Activated CD4-positive, alpha-beta memory T cell treated with anti-CD3 and anti-CD28 coated beads, Interleukin-2, amount 10 ng/mL, durations not matched to agents 7 days and 5 days (primary cell): ENCODE measurements around the gene PTAFR. TPM values are rescaled to one million over a fixed set of nuclear protein-coding genes. Genes with fewer than 3 reads are reported as not detected.

Source experiments
- CTCF ChIA-PET: fragments of 350-600 bp; sonication (Branson Sonifier 250); formaldehyde crosslinking; loops from one replicate; lab custom pipeline; 2021; ENCODE audit warnings: antibody characterized with exemption, inconsistent platforms; lab: Charles Lee
- POLR2A ChIA-PET: fragments of 350-600 bp; sonication (Branson Sonifier 250); formaldehyde crosslinking; loops from one replicate; lab custom pipeline; 2021; ENCODE audit warnings: antibody characterized with exemption; lab: Charles Lee
- DNase-seq: peaks from one replicate; pipeline ENCODE4 v3.0.0-alpha.2; 2020
- H3K27ac Mint-ChIP-seq: one replicate; pipeline ENCODE4 v1.8.0; 2021; ENCODE audit warnings: mild to moderate bottlenecking, mixed read lengths
- H3K27me3 Mint-ChIP-seq: one replicate; pipeline ENCODE4 v1.8.0; 2021; ENCODE audit warnings: mixed read lengths
- H3K36me3 Mint-ChIP-seq: one replicate; pipeline ENCODE4 v1.8.0; 2021; ENCODE audit warnings: low read depth, mixed read lengths
- H3K4me1 Mint-ChIP-seq: one replicate; pipeline ENCODE4 v1.8.0; 2021; ENCODE audit warnings: mixed read lengths
- H3K4me3 Mint-ChIP-seq: one replicate; pipeline ENCODE4 v1.8.0; 2021; ENCODE audit warnings: mild to moderate bottlenecking, mixed read lengths
- H3K9me3 Mint-ChIP-seq: one replicate; pipeline ENCODE4 v1.8.0; 2021; ENCODE audit warnings: mixed read lengths
- total RNA-seq, 2 experiments: library from RNA; stranded (reverse); gene quantifications; one replicate each; pipeline ENCODE4 v1.2.3, GENCODE V29; 2021

PTAFR gene, protein sequence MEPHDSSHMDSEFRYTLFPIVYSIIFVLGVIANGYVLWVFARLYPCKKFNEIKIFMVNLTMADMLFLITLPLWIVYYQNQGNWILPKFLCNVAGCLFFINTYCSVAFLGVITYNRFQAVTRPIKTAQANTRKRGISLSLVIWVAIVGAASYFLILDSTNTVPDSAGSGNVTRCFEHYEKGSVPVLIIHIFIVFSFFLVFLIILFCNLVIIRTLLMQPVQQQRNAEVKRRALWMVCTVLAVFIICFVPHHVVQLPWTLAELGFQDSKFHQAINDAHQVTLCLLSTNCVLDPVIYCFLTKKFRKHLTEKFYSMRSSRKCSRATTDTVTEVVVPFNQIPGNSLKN
- under 1 TPM; 0.23 to 0.38 TPM for total RNA-seq

DNA sequence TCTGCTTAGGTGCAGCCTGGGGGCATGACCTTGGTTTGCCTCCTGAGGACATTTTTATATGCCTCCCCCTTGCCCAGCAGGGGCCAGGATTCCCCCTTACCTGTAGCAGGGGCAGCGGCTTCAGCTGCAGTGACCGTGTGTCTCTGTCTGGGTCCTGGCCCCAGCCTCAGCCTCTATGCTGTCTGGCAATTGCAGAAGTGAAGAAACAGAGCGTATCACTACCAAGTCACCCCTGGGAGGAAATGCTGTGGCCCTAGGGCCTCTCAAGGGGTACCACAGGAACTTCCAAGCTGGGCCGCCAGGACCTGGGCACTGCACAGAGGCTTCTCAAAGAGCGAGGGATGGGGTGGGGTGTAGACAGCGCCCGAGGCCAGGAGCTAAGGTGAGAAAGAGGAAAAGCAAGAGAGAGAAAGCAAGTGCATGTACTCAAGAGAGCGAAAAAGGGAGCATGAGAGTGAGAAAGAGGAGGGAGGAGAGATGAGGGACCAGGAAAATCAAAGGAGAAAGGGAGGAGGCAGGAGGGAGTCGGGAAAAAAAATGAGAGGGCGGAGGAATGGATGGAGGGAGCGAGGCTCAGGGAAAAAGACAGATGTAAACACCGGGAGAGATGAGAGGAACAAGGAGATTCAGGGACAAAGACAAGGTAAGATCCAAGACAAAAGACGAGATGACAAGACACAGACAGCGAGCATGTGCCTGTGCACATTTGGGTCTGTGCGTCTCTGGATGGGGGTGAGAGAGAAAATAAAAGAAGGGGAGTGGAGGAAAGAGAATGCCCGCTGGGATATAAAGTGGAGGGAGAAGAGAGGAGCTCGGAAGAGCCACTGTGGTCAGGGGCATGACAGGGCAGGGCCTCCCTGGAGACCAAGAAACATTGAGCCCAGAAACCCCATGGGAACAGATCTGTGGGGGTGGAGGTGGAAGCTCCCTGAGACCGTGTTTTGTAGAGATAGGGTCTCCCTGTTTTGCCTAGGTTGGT is at the start of gene PTAFR:
Gene PTAFR, minus strand, starts transcription at position 199 of the 979 bp plus-strand sequence. CDS start 25,669 bp downstream, outside the sequence.
- H3K27me3 Mint-ChIP-seq, result peaks cover 71% of the 10 kb centered on the region

DNA sequence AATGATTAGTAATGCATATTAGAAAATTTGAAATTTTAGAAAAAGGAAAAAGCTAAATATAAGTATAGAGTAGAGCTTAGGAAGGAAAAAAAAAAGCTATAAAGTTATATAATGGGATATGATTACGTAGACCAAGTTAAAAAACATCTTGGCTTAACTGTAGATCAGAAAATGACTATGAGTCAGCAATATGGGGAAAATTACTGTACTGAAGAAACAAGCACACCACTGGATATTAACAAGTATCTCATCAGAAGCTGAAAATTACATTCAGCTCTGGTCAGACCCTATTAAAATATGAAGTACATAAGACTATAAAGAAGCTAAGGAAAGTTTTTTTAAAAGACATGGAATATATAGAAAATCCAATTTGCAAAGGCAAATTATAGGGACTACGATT is 36.8 kb upstream of the PTAFR start:
- peaks cover 4% of the 10 kb centered on the region for H3K4me1 Mint-ChIP-seq
- ChIA-PET POLR2A (interaction anchor here (1.2 to 2.2 kb wide), 2 partner anchors 11 to 125 kb away, joined by 3 to 7 read pairs; partner anchors contain the start of gene EYA3), CTCF (interaction anchor here (1.6 to 1.8 kb wide), 2 partner anchors 122 to 125 kb away, joined by 8 read pairs; partner anchors contain the start of gene EYA3)
- H3K27ac Mint-ChIP-seq, result no peak overlapping the region
- no peak overlapping the region for H3K4me3 Mint-ChIP-seq
- no peak for DNase-seq
- peaks cover 39% of the 10 kb centered on the region for H3K36me3 Mint-ChIP-seq
- no peaks in the 10 kb centered on the region for H3K27me3 Mint-ChIP-seq
- no peaks in the 10 kb centered on the region for H3K9me3 Mint-ChIP-seq

More for the DNA sequence above, at the start of gene PTAFR:
- no peaks in the 10 kb centered on the region for H3K36me3 Mint-ChIP-seq
- H3K9me3 Mint-ChIP-seq, result no peaks in the 10 kb centered on the region
- H3K4me1 Mint-ChIP-seq, result peaks cover 31% of the 10 kb centered on the region
- ChIA-PET CTCF (interaction anchor here (0.5 kb wide), 1 partner anchor 698 kb away, joined by 3 read pairs; no protein-coding TSS in a partner anchor), POLR2A (no interaction called here)
- no peak within 1 kb of the TSS for H3K27ac Mint-ChIP-seq
- no peak within 1 kb of the TSS for H3K4me3 Mint-ChIP-seq
- no peak for DNase-seq

DNA sequence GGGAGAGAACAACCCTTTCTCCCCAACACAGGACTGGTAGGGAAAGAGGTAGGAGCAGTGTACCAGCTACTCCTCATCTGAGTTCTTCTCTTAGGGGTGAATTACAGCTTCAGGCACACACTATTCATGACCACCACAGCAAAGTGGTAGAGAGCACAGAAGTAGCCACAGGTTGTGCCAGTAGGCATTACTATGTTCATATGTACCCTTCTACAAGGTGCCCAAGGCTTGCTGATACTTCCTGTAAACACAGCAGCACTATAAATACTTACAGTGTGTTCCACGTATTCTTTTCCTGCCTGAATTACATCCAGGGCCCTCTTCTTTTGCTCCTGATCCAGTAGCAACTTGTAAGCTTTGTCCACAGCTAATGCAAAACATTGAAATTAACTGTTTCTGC is 33.2 kb upstream of the PTAFR start:
- no peaks in the 10 kb centered on the region for H3K9me3 Mint-ChIP-seq
- no peak for DNase-seq
- no peaks in the 10 kb centered on the region for H3K27me3 Mint-ChIP-seq
- ChIA-PET POLR2A (interaction anchor here (1.5 to 1.8 kb wide), 3 partner anchors 10 to 121 kb away, joined by 7 to 11 read pairs (median 10); partner anchors contain the start of gene EYA3), CTCF (interaction anchor here (0.5 to 4.0 kb wide), 12 partner anchors 10 to 351 kb away, joined by 3 to 130 read pairs (median 4); partner anchors contain the start of gene EYA3)
- H3K4me3 Mint-ChIP-seq, result no peak overlapping the region
- peaks cover 44% of the 10 kb centered on the region for H3K36me3 Mint-ChIP-seq
- no peak overlapping the region for H3K27ac Mint-ChIP-seq
- peaks cover 4% of the 10 kb centered on the region for H3K4me1 Mint-ChIP-seq

DNA sequence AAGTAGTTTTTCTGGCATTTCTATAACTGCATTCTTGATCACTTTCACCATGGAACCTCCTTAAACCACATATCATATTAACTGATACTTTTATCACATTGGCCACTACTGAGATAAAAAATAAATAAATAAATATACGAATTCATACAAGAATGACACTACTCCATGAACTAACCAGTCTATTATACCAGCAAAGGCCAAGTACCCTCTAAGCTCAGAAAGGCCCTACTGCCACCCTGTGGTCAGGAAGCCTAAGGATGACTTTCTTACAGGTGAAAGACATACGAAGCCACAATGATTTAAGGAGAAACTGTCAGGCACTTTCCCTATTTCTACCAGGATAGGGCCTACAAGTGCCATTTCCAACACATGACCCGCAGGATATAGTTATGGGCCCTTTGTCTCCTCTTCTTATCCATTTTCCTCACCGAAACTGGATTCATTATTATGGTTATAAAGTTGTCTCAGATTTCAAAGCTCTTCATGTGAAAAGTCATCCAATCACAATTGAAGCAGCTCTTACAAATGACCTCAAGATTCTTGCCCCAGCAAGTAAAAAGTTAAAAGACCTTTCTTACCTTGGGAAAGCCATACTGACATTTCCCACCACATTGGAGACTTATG is 32.4 kb upstream of the PTAFR start:
- Mint-ChIP-seq H3K4me1 (peaks cover 4% of the 10 kb centered on the region), H3K27ac (no peak overlapping the region), H3K4me3 (no peak overlapping the region), H3K9me3 (no peaks in the 10 kb centered on the region), H3K27me3 (no peaks in the 10 kb centered on the region), H3K36me3 (peaks cover 47% of the 10 kb centered on the region)
- DNase-seq, result peak; percentile 78
- ChIA-PET POLR2A (interaction anchor here (1.0 to 1.8 kb wide), 5 partner anchors 9 to 268 kb away, joined by 3 to 11 read pairs (median 7); partner anchors contain the start of genes ATP5IF1 and EYA3), CTCF (interaction anchor here (0.5 to 4.0 kb wide), 14 partner anchors 9 to 351 kb away, joined by 3 to 130 read pairs (median 4); partner anchors contain the start of gene EYA3)

DNA sequence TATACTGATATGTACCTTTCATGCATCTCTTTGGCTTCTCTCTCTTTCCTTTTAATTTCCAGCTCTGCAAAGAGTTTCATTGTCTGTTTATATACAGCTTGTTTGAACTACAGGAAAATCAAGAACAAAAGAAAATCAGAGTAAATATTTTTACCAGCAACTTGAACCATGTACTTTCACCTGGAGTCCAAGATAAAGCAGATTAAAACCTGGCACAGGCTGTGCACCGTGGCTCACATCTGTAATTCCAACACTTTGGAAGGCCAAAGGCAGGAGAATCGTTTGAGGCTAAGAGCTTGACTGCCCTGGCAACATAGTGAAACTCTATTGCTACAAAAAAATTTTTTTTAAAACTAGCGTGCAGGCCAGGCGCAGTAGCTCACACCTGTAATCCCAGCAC is 28.8 kb upstream of the PTAFR start:
- ChIA-PET POLR2A (interaction anchor here (2.8 kb wide), 1 partner anchor 114 kb away, joined by 10 read pairs; no protein-coding TSS in a partner anchor), CTCF (interaction anchor here (0.9 to 3.0 kb wide), 4 partner anchors 36 to 117 kb away, joined by 3 to 20 read pairs (median 3); partner anchors contain the start of gene EYA3)
- peaks cover 64% of the 10 kb centered on the region for H3K36me3 Mint-ChIP-seq
- no peak for DNase-seq
- no peaks in the 10 kb centered on the region for H3K9me3 Mint-ChIP-seq
- H3K4me3 Mint-ChIP-seq, result no peak overlapping the region
- no peaks in the 10 kb centered on the region for H3K27me3 Mint-ChIP-seq
- H3K27ac Mint-ChIP-seq, result no peak overlapping the region
- H3K4me1 Mint-ChIP-seq, result peaks cover 23% of the 10 kb centered on the region

DNA sequence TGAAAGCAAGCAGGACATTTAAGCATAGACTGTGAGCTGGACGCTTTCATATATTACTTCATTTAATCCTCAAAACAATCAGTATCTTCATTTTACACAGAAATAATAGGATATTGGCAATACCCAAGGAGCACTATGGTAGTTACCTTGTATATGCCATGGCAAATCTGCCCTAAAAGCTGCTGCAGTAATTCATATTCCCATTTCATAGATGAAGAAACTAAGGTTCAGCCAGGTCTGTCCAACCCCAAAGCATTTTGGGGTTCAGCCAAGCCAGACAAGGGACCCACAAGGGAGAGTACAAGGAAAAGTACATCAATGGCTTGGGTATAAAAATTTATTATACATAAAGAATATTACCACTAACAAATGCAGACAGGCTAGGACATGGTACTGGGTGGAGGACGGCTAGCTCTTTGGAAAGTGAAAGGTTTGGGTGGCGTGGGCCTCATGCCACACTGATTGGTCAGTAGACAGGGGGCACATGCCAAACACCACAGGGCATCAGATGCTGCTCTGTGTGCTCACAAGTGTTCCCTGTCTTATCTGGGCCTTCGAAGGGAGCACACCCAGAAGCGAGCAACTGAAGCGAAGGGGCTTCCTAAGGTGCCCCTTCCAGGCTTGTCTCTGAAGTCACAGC is 23.9 kb upstream of the PTAFR start:
- Mint-ChIP-seq H3K9me3 (peaks cover 9% of the 10 kb centered on the region), H3K36me3 (peaks cover 80% of the 10 kb centered on the region), H3K27me3 (no peaks in the 10 kb centered on the region), H3K4me3 (peak overlapping the region; percentile 39), H3K4me1 (peaks cover 54% of the 10 kb centered on the region), H3K27ac (peak overlapping the region; percentile 94)
- ChIA-PET CTCF (interaction anchor here (1.4 to 2.7 kb wide), 3 partner anchors 8 to 109 kb away, joined by 8 to 21 read pairs (median 12); no protein-coding TSS in a partner anchor), POLR2A (interaction anchor here (1.1 to 3.4 kb wide), 12 partner anchors 9 to 475 kb away, joined by 3 to 18 read pairs (median 5); partner anchors contain the start of genes ATP5IF1, EYA3 and FAM76A)
- DNase-seq, result no peak

DNA sequence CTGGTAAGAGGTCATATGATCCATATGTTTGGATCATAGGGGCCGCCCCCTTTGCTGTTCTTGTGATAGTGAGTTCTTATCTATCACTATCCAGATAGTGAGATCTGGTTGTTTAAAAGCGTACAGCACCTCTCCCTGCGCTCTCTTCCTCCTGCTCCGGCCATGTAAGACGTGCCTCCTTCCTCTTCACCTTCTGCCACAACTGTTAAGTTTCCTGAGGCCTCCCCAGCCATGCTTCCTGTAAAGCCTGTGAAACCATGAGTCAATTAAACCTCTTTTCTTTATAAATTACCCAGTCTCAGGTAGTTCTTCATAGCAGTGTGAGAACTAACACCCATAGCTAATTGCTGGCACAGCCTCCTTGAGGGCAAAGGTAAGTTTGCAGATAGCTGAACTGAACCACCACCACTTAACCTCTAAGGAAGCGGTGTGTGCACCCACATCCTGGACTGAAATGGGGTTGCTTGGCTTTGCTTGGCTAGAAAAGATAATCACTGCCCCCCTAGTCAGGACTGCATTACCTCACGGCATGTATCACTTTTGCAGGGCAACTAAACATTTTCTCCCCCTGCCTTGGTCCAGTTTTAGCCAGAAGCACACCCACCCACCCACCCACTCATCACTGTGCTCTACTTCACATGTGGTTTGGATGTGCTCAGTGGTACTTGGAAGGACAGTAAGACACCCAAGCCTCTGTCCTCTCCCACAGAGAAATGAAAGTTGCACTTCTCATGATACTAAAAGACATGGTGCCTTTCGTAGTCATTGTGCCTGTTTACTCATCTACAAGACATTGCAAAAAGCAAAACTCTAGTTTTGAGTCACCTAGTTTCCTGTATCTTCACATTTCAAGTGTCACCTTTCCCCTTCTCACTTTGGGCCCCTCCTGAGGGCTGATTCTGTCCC is 23.1 kb upstream of the PTAFR start:
- H3K4me1 Mint-ChIP-seq, result peaks cover 54% of the 10 kb centered on the region
- peak; percentile 92 for DNase-seq
- H3K27me3 Mint-ChIP-seq, result no peaks in the 10 kb centered on the region
- POLR2A ChIA-PET, result interaction anchor here (0.5 to 3.4 kb wide), 19 partner anchors 10 to 474 kb away, joined by 3 to 18 read pairs (median 4); partner anchors contain the start of genes ATP5IF1, EYA3, FAM76A and SMPDL3B
- CTCF ChIA-PET, result interaction anchor here (1.4 to 2.7 kb wide), 3 partner anchors 9 to 108 kb away, joined by 8 to 21 read pairs (median 12); no protein-coding TSS in a partner anchor
- H3K36me3 Mint-ChIP-seq, result peaks cover 73% of the 10 kb centered on the region
- H3K27ac Mint-ChIP-seq, result peak overlapping the region; percentile 94
- peaks cover 9% of the 10 kb centered on the region for H3K9me3 Mint-ChIP-seq
- H3K4me3 Mint-ChIP-seq, result peak overlapping the region; percentile 39

DNA sequence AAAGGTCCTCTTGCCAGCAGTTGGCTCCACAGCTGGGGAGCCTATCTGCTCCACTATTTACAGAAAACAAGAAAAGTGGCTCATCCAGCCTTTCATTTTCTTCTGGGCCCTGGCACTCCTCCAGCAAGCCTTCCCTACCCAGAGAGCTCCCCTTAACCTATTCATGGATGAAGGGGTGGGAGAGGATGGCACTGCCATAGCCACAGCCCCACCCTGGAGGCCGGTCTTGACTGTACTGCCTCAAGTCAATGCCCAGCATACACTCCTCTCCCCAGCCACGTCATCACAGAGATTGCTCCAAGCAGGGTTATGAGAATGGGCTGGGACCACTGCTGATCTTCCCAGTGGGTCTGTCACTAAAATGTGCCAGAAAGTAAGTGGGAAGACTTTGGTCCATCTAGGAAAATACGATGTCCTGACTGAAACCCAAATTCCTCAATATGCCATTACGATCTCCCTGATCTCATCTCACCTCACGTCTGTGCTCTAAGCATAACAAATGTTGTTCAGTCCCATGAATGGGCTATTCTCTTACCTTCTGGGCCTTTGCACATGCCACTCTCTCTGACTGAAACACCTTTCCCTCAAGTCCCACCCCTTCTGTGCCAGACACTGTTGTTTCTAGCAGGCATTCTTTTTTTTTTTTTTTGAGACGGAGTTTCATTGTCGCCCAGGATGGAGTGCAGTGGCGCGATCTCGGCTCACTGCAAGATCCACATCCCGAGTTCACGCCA is 21.4 kb upstream of the PTAFR start:
- H3K4me3 Mint-ChIP-seq, result no peak overlapping the region
- H3K4me1 Mint-ChIP-seq, result peaks cover 48% of the 10 kb centered on the region
- H3K9me3 Mint-ChIP-seq, result peaks cover 9% of the 10 kb centered on the region
- H3K27ac Mint-ChIP-seq, result peak overlapping the region; percentile 71
- no peak for DNase-seq
- CTCF ChIA-PET, result no interaction called here
- H3K27me3 Mint-ChIP-seq, result peaks cover 4% of the 10 kb centered on the region
- POLR2A ChIA-PET, result interaction anchor here (2.5 kb wide), 1 partner anchor 28 kb away, joined by 9 read pairs; no protein-coding TSS in a partner anchor
- peaks cover 60% of the 10 kb centered on the region for H3K36me3 Mint-ChIP-seq

DNA sequence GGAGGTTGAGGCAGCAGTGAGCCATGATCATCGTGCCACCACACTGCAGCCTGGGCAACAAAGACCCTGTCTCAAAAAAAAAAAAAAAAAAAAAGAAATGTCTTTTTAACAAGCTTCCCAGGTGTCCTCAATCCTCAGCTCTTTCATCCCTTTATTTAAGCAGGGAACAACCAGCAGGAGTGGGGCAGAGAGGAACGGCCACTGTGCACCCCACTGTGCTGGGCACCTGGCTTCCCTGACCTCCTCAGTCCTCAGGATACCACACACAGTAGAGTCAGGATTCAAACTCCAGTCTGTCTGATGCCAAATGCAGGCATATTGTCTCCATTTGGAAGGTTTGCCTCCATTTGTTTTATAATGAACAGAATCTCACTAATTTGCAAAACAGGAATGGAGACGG is 19.8 kb upstream of the PTAFR start:
- Mint-ChIP-seq H3K36me3 (peaks cover 51% of the 10 kb centered on the region), H3K27ac (no peak overlapping the region), H3K9me3 (peaks cover 9% of the 10 kb centered on the region), H3K4me3 (no peak overlapping the region), H3K4me1 (peaks cover 46% of the 10 kb centered on the region), H3K27me3 (peaks cover 6% of the 10 kb centered on the region)
- CTCF ChIA-PET, result interaction anchor here (0.6 to 1.3 kb wide), 3 partner anchors 13 to 105 kb away, joined by 3 to 4 read pairs (median 3); no protein-coding TSS in a partner anchor
- no peak for DNase-seq
- POLR2A ChIA-PET, result interaction anchor here (0.7 to 2.5 kb wide), 2 partner anchors 27 to 29 kb away, joined by 3 to 9 read pairs; no protein-coding TSS in a partner anchor

DNA sequence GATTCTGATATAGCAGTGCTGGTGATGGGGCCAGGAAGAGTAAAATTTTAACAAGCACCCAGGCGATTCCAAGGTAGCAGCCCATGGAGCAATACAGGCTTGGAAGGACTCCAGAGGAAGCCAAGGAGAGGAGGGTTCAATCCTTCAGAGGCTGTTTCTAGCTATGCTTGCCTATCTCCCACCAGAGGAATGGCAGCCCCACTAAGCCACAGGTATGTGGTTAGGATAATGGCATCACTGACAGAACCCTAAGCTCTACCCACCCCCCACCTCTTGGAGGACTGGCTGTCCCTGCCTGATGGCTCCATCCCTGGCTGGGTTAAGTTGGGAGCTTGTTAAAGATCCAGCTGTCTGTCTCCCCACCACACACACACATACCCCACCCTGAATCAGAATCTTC is 19.3 kb upstream of the PTAFR start:
- no peak for DNase-seq
- CTCF ChIA-PET, result interaction anchor here (1.1 to 1.3 kb wide), 2 partner anchors 13 to 105 kb away, joined by 3 read pairs; no protein-coding TSS in a partner anchor
- no peak overlapping the region for H3K27ac Mint-ChIP-seq
- H3K36me3 Mint-ChIP-seq, result peaks cover 45% of the 10 kb centered on the region
- no peak overlapping the region for H3K4me3 Mint-ChIP-seq
- peaks cover 10% of the 10 kb centered on the region for H3K27me3 Mint-ChIP-seq
- POLR2A ChIA-PET, result interaction anchor here (0.7 to 2.5 kb wide), 2 partner anchors 26 to 28 kb away, joined by 3 to 9 read pairs; no protein-coding TSS in a partner anchor
- H3K4me1 Mint-ChIP-seq, result peaks cover 40% of the 10 kb centered on the region
- H3K9me3 Mint-ChIP-seq, result peaks cover 9% of the 10 kb centered on the region
